Measurements from ENCODE around the gene KLHL17.
"Not testable (repeated sequence)": the region's sequence is repeated elsewhere in the genome, so short reads cannot be mapped to it uniquely, and the experiment has no call there.

KLHL17 gene

GRCh38 chr1:974687-975328 lies 14.4 kb downstream of the KLHL17 start:
- DNase-seq (ENCODE audit: low spot score): no peak
- H3K27ac ChIP-seq: no peak overlapping the region
- TF ChIP-seq, protein P1, sequence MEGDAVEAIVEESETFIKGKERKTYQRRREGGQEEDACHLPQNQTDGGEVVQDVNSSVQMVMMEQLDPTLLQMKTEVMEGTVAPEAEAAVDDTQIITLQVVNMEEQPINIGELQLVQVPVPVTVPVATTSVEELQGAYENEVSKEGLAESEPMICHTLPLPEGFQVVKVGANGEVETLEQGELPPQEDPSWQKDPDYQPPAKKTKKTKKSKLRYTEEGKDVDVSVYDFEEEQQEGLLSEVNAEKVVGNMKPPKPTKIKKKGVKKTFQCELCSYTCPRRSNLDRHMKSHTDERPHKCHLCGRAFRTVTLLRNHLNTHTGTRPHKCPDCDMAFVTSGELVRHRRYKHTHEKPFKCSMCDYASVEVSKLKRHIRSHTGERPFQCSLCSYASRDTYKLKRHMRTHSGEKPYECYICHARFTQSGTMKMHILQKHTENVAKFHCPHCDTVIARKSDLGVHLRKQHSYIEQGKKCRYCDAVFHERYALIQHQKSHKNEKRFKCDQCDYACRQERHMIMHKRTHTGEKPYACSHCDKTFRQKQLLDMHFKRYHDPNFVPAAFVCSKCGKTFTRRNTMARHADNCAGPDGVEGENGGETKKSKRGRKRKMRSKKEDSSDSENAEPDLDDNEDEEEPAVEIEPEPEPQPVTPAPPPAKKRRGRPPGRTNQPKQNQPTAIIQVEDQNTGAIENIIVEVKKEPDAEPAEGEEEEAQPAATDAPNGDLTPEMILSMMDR (conservative IDR thresholded peaks at IDR 0.05; ENCODE audit: low read depth): no peak
- ChIA-PET CTCF (interaction anchor here (1.3 to 1.8 kb wide), 2 partner anchors 69 to 105 kb away, joined by 5 to 9 read pairs; no protein-coding TSS in a partner anchor), POLR2A (ENCODE audit: low non-redundant PET) (no interaction called here)

GRCh38 chr1:975365-975764 lies 15.0 kb downstream of the KLHL17 start:
- no peak for DNase-seq (ENCODE audit: low spot score)
- POLR2A ChIA-PET (ENCODE audit: low non-redundant PET): no interaction called here
- CTCF ChIA-PET: interaction anchor here (1.0 to 1.8 kb wide), 3 partner anchors 14 to 106 kb away, joined by 3 to 9 read pairs (median 5); no protein-coding TSS in a partner anchor
- TF ChIP-seq, protein P1 (conservative IDR thresholded peaks at IDR 0.05; ENCODE audit: low read depth): no peak
- peak overlapping the region; percentile 81 for H3K27ac ChIP-seq

GRCh38 chr1:975896-976683 lies 15.7 kb downstream of the KLHL17 start:
- peak; percentile 77 for DNase-seq (ENCODE audit: low spot score)
- peak overlapping the region; percentile 81 for H3K27ac ChIP-seq
- TF ChIP-seq, protein P1 (conservative IDR thresholded peaks at IDR 0.05; ENCODE audit: low read depth): peak; percentile 82
- ChIA-PET POLR2A (ENCODE audit: low non-redundant PET) (interaction anchor here (0.9 kb wide), 1 partner anchor 9 kb away, joined by 6 read pairs; the partner anchor contains the start of gene PLEKHN1), CTCF (interaction anchor here (0.6 to 1.8 kb wide), 10 partner anchors 15 to 337 kb away, joined by 3 to 9 read pairs (median 4); partner anchors contain the start of gene NOC2L)

GRCh38 chr1:976791-977190 lies 16.4 kb downstream of the KLHL17 start:
- ChIA-PET POLR2A (ENCODE audit: low non-redundant PET) (interaction anchor here (0.9 kb wide), 1 partner anchor 10 kb away, joined by 6 read pairs; the partner anchor contains the start of gene PLEKHN1), CTCF (interaction anchor here (0.6 to 1.8 kb wide), 4 partner anchors 18 to 274 kb away, joined by 3 to 9 read pairs (median 4); partner anchors contain the start of gene NOC2L)
- H3K27ac ChIP-seq; DNase-seq (ENCODE audit: low spot score): not testable (repeated sequence)

GRCh38 chr1:978069-978834 lies 17.9 kb downstream of the KLHL17 start:
- TF ChIP-seq, protein P1 (conservative IDR thresholded peaks at IDR 0.05; ENCODE audit: low read depth): no peak
- ChIA-PET POLR2A (ENCODE audit: low non-redundant PET) (no interaction called here), CTCF (no interaction called here)
- no peak overlapping the region for H3K27ac ChIP-seq
- DNase-seq (ENCODE audit: low spot score): no peak

- H3K27ac ChIP-seq: no peak overlapping the region
- DNase-seq (ENCODE audit: low spot score): no peak
- POLR2A ChIA-PET (ENCODE audit: low non-redundant PET): no interaction called here
- CTCF ChIA-PET: interaction anchor here (0.8 kb wide), 2 partner anchors 23 to 73 kb away, joined by 3 to 5 read pairs; no protein-coding TSS in a partner anchor
- TF ChIP-seq, protein P1 (conservative IDR thresholded peaks at IDR 0.05; ENCODE audit: low read depth): no peak
These were observed 18.7 kb downstream of the KLHL17 start for GRCh38 chr1:978835-979743.

Data from RWPE1 (cell line).